Stimulated activated naive B cell treated with anti-CD40 and anti-IgM and Interleukin-4, amounts not matched to agents 10 μg/mL and 1 μg/mL and 100 μg/mL, for 72 hours (primary cell): ENCODE results near the gene CBFA2T2.
"Not testable (repeated sequence)": the region's sequence is repeated elsewhere in the genome, so short reads cannot be mapped to it uniquely, and the experiment has no call there.

Experiments
- ATAC-seq, 2 donors: fragments of 150-1000 bp; cut with Tn5 transposase; replicated peaks; 2 replicates each; pipeline ENCODE4 v1.10.0; 2021; ENCODE audit warnings: moderate library complexity in 1 of 2
- DNase-seq: peaks from one replicate; pipeline ENCODE4 v3.0.0; 2021
- H3K27ac Mint-ChIP-seq: one replicate; pipeline ENCODE4 v1.8.0; 2022; ENCODE audit warnings: mild to moderate bottlenecking, mixed read lengths
- H3K27me3 Mint-ChIP-seq, 2 donors: one replicate each; pipeline ENCODE4 v1.8.0; 2022; ENCODE audit warnings: mixed read lengths in 2 of 2
- H3K36me3 Mint-ChIP-seq, 2 donors: one replicate each; pipeline ENCODE4 v1.8.0; 2022; ENCODE audit warnings: mixed read lengths in 2 of 2, mild to moderate bottlenecking in 1 of 2
- H3K4me1 Mint-ChIP-seq, 2 donors: one replicate each; pipeline ENCODE4 v1.8.0; 2022; ENCODE audit warnings: mixed read lengths in 2 of 2, mild to moderate bottlenecking in 1 of 2
- H3K4me3 Mint-ChIP-seq, 2 donors: one replicate each; pipeline ENCODE4 v1.8.0; 2022; ENCODE audit warnings: mild to moderate bottlenecking in 2 of 2, mixed read lengths in 2 of 2, moderate library complexity in 1 of 2
- H3K9me3 Mint-ChIP-seq, 2 donors: one replicate each; pipeline ENCODE4 v1.8.0; 2022; ENCODE audit warnings: mixed read lengths in 2 of 2, mild to moderate bottlenecking in 1 of 2

The CBFA2T2 gene

DNA sequence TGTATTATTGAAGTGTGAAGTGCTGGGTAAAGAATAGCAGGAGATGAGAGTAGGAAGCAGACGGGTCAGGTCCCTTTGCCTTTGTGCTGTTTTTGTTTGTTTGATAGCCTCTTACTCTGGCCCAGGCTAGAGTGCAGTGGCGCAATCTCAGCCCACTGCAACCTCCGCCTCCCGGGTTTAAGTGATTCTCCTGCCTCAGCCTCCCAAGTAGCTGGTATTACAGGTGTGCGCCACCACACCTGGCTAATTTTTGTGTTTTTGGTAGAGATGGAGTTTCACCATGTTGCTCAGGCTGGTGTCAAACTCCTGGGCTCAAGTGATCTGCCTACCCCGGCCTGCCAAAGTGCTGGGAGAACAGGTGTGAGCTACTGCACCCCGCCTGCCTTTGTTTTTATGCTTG, 18.1 kb downstream of the CBFA2T2 start:
- peaks cover 7 to 13% of the 10 kb centered on the region in 2 donors for H3K36me3 Mint-ChIP-seq
- H3K4me1 Mint-ChIP-seq: peaks cover 15 to 29% of the 10 kb centered on the region in 2 donors
- not testable (repeated sequence) for H3K27ac Mint-ChIP-seq, H3K27me3 Mint-ChIP-seq, H3K9me3 Mint-ChIP-seq, H3K4me3 Mint-ChIP-seq, DNase-seq, ATAC-seq

DNA sequence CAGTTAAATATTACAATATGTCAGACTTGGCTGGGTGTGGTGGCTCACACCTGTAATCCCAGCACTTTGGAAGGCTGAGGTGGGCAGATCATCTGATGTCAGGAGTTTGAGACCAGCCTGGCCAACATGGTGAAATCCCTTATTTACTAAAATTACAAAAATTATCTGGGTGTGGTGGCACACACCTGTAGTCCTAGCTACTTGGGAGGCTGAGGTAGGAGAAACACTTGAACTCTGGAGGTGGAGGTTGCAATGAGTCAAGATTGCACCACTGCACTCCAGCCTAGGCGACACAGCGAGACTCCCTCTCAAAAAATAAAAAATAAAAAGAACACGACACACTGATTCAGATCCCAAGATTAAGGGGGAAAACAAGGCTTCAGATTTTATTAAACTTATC, 19.2 kb downstream of the CBFA2T2 start:
- DNase-seq, H3K27ac Mint-ChIP-seq, ATAC-seq, H3K4me3 Mint-ChIP-seq, H3K9me3 Mint-ChIP-seq, H3K36me3 Mint-ChIP-seq, H3K27me3 Mint-ChIP-seq: not testable (repeated sequence)
- peaks cover 15 to 30% of the 10 kb centered on the region in 2 donors for H3K4me1 Mint-ChIP-seq

- not testable (repeated sequence) for H3K9me3 Mint-ChIP-seq, ATAC-seq, DNase-seq, H3K4me3 Mint-ChIP-seq, H3K27ac Mint-ChIP-seq, H3K36me3 Mint-ChIP-seq, H3K27me3 Mint-ChIP-seq
- H3K4me1 Mint-ChIP-seq: peaks cover 15 to 29% of the 10 kb centered on the region in 2 donors
Measured at GRCh38 chr20:33511876-33512275, 22.0 kb downstream of the CBFA2T2 start.

DNA sequence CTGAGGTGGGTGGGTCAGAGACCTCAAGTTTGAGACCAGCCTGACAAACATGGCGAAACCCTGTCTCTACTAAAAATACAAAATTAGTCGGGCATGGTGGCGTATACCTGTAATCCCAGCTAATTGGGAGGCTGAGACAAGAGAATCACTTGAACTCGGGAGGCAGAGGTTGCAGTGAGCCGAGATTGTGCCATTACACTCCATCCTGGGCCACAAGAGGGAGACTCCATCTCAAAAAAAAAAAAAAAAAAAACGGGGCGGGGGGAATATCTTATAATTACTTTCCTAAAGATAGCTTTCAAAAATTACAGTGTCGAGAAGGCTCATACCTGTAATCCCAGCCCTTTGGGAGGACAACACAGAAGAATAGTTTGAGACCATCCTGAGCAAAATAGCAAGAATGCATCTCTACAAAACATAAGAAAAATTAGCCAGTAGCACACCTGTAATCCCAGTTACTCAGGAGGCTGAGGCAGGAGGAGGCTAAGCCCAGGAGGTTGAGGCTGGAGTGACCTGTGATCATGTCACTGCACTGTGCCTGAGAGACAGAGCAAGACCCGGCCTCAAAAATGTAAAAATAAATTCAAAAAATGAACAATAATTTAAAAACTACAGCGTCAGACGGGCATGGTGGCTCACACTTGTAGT, 25.8 kb downstream of the CBFA2T2 start:
- Mint-ChIP-seq H3K27me3 (no peaks in the 10 kb centered on the region), H3K36me3 (peaks cover 3 to 5% of the 10 kb centered on the region in 2 donors), H3K4me3 (no peak overlapping the region), H3K4me1 (peaks cover 7 to 24% of the 10 kb centered on the region in 2 donors), H3K27ac (no peak overlapping the region), H3K9me3 (no peaks in the 10 kb centered on the region)
- no peak for ATAC-seq
- DNase-seq: no peak

DNA sequence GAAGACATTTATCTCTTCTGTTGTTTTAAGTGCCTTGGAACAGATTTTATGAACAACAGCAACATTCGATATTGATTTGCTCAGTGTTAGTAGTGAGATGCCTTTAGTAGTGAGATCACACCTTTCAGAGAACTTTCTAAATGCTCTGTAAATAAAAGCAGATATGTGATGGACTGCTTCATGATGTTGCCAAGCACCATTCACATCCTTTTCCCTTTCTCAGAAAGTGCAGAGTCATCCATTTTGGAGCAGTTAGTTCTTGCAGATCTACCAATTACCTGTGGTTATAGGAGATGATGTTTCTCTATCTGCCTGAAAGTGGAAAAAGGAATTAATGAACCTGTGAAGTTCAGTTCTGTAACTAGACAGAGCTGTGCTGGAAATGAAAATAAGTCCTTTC, 27.0 kb downstream of the CBFA2T2 start:
- peaks cover 4 to 7% of the 10 kb centered on the region in 2 donors for H3K36me3 Mint-ChIP-seq
- peaks cover 12 to 32% of the 10 kb centered on the region in 2 donors for H3K4me1 Mint-ChIP-seq
- no peaks in the 10 kb centered on the region for H3K9me3 Mint-ChIP-seq
- no peak overlapping the region for H3K4me3 Mint-ChIP-seq
- H3K27ac Mint-ChIP-seq: no peak overlapping the region
- DNase-seq (no peak), ATAC-seq (no peak)
- no peaks in the 10 kb centered on the region for H3K27me3 Mint-ChIP-seq

GRCh38 chr20:33518071-33518470, 28.2 kb downstream of the CBFA2T2 start:
- Mint-ChIP-seq H3K4me3 (no peak overlapping the region), H3K4me1 (peaks cover 12 to 36% of the 10 kb centered on the region in 2 donors), H3K9me3 (no peaks in the 10 kb centered on the region), H3K36me3 (peaks cover 6 to 7% of the 10 kb centered on the region in 2 donors), H3K27me3 (no peaks in the 10 kb centered on the region), H3K27ac (no peak overlapping the region)
- ATAC-seq (no peak), DNase-seq (no peak)

- H3K4me1 Mint-ChIP-seq: peaks cover 9 to 31% of the 10 kb centered on the region in 2 donors
- ATAC-seq: no peak
- peaks cover 8 to 12% of the 10 kb centered on the region in 2 donors for H3K36me3 Mint-ChIP-seq
- H3K27me3 Mint-ChIP-seq: no peaks in the 10 kb centered on the region
- no peaks in the 10 kb centered on the region for H3K9me3 Mint-ChIP-seq
- H3K4me3 Mint-ChIP-seq: no peak overlapping the region
- no peak for DNase-seq
- H3K27ac Mint-ChIP-seq: peak overlapping the region; percentile 22
Measured at GRCh38 chr20:33521461-33521860, 31.6 kb downstream of the CBFA2T2 start.

DNA sequence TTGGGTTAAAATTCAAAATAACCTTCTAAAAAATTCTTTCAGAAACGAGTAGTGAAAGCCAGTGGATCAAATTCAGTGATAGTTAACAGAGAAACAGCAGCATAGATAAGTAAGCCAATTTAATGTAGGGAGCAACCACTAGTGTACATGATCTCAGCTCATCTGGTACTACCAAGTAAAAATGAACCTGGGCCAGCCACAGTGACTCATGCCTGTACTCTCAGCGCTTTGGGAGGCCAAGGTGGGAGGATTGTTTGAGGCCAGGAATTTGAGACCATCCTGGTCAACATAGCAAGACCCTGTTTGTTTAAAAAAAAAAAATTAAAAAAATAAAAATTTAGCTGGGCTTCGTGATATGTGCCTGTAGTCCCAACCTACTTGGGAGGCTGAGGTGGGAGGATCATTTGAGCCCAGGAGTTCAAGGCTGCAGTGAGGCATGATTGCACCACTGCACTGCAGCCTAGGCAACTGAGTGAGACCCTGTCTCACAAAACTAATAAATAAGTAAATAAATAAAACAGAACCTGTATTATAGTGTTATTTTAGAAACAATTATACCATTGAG, 32.4 kb downstream of the CBFA2T2 start:
- DNase-seq: no peak

GRCh38 chr20:33524261-33524660, 34.4 kb downstream of the CBFA2T2 start:
- H3K4me3 Mint-ChIP-seq: no peak overlapping the region
- peaks cover 13 to 20% of the 10 kb centered on the region in 2 donors for H3K36me3 Mint-ChIP-seq
- DNase-seq (no peak), ATAC-seq (no peak)
- no peak overlapping the region for H3K27ac Mint-ChIP-seq
- no peaks in the 10 kb centered on the region for H3K27me3 Mint-ChIP-seq
- H3K4me1 Mint-ChIP-seq: peaks cover 11 to 29% of the 10 kb centered on the region in 2 donors
- H3K9me3 Mint-ChIP-seq: no peaks in the 10 kb centered on the region

More for the DNA sequence above, 32.4 kb downstream of the CBFA2T2 start:
- Mint-ChIP-seq H3K4me1 (peaks cover 7 to 23% of the 10 kb centered on the region in 2 donors), H3K27me3 (no peaks in the 10 kb centered on the region), H3K36me3 (peaks cover 8 to 12% of the 10 kb centered on the region in 2 donors), H3K9me3 (no peaks in the 10 kb centered on the region), H3K4me3 (no peak overlapping the region), H3K27ac (no peak overlapping the region)
- no peak for ATAC-seq

- Mint-ChIP-seq H3K9me3 (no peaks in the 10 kb centered on the region), H3K27ac (no peak overlapping the region), H3K4me1 (peaks cover 11 to 24% of the 10 kb centered on the region in 2 donors), H3K4me3 (no peak overlapping the region), H3K36me3 (peaks cover 11 to 13% of the 10 kb centered on the region in 2 donors), H3K27me3 (no peaks in the 10 kb centered on the region)
- DNase-seq (no peak), ATAC-seq (no peak)
Measured at GRCh38 chr20:33526769-33527168, 36.9 kb downstream of the CBFA2T2 start.

GRCh38 chr20:33531047-33531877, 41.4 kb downstream of the CBFA2T2 start:
- ATAC-seq (no peak), DNase-seq (no peak)
- Mint-ChIP-seq H3K4me1 (peaks cover 22 to 35% of the 10 kb centered on the region in 2 donors), H3K9me3 (no peaks in the 10 kb centered on the region), H3K27ac (no peak overlapping the region), H3K27me3 (no peaks in the 10 kb centered on the region), H3K4me3 (no peak overlapping the region), H3K36me3 (peaks cover 4 to 8% of the 10 kb centered on the region in 2 donors)

GRCh38 chr20:33531885-33532284, 42.0 kb downstream of the CBFA2T2 start:
- H3K36me3 Mint-ChIP-seq: peaks cover 6 to 10% of the 10 kb centered on the region in 2 donors
- H3K4me3 Mint-ChIP-seq: no peak overlapping the region
- no peak overlapping the region for H3K27ac Mint-ChIP-seq
- H3K27me3 Mint-ChIP-seq: no peaks in the 10 kb centered on the region
- H3K9me3 Mint-ChIP-seq: no peaks in the 10 kb centered on the region
- no peak for DNase-seq
- H3K4me1 Mint-ChIP-seq: peaks cover 22 to 35% of the 10 kb centered on the region in 2 donors
- ATAC-seq: no peak

DNA sequence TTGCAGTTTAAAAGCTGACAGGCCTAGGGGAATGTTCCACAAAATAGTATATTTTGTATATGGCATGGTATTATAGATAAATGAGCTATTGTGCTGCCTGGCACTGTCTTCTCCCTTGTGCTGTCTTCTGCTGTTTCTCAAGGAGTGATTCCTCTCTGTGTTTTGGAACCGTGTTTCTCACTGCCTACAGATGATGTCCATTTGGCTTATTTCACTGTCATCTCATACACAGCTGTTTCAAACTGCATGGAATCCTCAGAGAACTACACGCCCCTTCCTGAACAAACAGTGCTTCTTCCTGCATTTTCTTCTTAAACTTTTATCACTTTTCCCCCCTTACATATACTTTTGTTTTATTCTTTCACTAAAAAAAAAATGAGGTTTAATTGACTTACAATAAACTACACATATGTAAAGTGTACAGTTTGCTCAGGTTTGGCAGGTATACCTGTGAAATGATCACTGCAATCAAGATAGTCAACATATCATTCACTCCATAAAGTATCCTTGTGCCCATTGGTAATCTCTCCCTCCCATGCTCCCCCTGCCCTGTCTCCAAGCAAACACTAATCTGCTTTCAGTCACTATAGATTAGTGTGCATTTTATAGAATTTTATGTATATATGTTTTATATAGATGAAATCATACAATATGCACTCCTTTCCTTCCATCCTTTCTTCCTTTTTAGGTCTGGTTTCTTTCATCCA, 43.0 kb downstream of the CBFA2T2 start:
- ATAC-seq: no peak
- H3K9me3 Mint-ChIP-seq: peaks cover 0 to 1% of the 10 kb centered on the region in 2 donors
- H3K36me3 Mint-ChIP-seq: peaks cover 9 to 12% of the 10 kb centered on the region in 2 donors
- no peak overlapping the region for H3K27ac Mint-ChIP-seq
- H3K4me1 Mint-ChIP-seq: peaks cover 21 to 32% of the 10 kb centered on the region in 2 donors
- no peaks in the 10 kb centered on the region for H3K27me3 Mint-ChIP-seq
- no peak for DNase-seq
- no peak overlapping the region for H3K4me3 Mint-ChIP-seq

- H3K36me3 Mint-ChIP-seq, H3K27me3 Mint-ChIP-seq, ATAC-seq, H3K27ac Mint-ChIP-seq, DNase-seq, H3K4me3 Mint-ChIP-seq, H3K9me3 Mint-ChIP-seq: not testable (repeated sequence)
- H3K4me1 Mint-ChIP-seq: peaks cover 24 to 35% of the 10 kb centered on the region in 2 donors
Measured at GRCh38 chr20:33535717-33536116, 45.8 kb downstream of the CBFA2T2 start.
